Posterior vena cava (tissue), 2 donors: ENCODE data around the gene TACC2. TPM values are rescaled to one million over a fixed set of nuclear protein-coding genes. Genes with fewer than 3 reads are reported as not detected.
"Not testable (repeated sequence)": the region's sequence is repeated elsewhere in the genome, so short reads cannot be mapped to it uniquely, and the experiment has no call there.

Source experiments
- DNase-seq: peaks from one replicate; pipeline ENCODE4 v3.0.0-alpha.2; 2020; ENCODE audit warnings: low spot score
- intact Hi-C, 2 donors: fragments of 100-400 bp; cut with DNase I; formaldehyde crosslinking; loops; one replicate each; pipeline versions ENCODE4 v1.14.1 to v1.14.2; 2022 to 2023
- total RNA-seq, 2 donors: library from RNA; stranded (reverse); fragmentation: NEBNext Ultra II Directional; extraction: Animal tissue kit (Norgen Biotek cat#: 25700); gene quantifications; one replicate each; pipeline ENCODE4 v1.2.1, GENCODE V29; 2021
- donor health status: DM: yes; HTN: yes; CAD: no.
- donor health status: DM: yes; HTN: yes; CAD: no.

Gene TACC2
- total RNA-seq, 2 donors from 2014 or later: 54.6 to 75.8 TPM

DNA sequence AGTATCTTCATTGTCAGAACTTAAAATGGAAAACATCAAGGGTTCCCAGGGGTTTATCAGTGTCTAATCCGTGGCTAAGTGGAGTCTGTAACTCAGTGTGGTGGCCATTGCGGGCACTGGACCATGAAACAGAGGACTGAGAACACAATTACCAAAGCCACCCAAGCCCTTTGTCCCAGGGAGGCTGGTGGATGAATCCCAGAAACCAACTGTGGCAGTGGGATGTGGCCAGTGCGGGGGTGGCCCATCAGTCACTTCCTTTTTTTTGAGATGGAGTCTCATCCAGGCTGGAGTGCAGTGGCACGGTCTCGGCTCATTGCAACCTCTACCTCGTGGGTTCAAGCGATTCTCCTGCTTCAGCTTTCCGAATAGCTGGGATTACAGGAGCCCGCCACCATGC, 61.8 kb downstream of the TACC2 start:
- DNase-seq: peak; percentile 58
- intact Hi-C loops: loop anchor here in 1 of 2 donors (5.0 kb wide), 1 partner anchor 61 kb away; no protein-coding TSS in a partner anchor

- intact Hi-C loops: loop anchor here in 1 of 2 donors (5.0 kb wide), 1 partner anchor 61 kb away; no protein-coding TSS in a partner anchor
- DNase-seq: peak; percentile 62
These were observed 62.8 kb downstream of the TACC2 start for GRCh38 chr10:122051609-122052385.

DNA sequence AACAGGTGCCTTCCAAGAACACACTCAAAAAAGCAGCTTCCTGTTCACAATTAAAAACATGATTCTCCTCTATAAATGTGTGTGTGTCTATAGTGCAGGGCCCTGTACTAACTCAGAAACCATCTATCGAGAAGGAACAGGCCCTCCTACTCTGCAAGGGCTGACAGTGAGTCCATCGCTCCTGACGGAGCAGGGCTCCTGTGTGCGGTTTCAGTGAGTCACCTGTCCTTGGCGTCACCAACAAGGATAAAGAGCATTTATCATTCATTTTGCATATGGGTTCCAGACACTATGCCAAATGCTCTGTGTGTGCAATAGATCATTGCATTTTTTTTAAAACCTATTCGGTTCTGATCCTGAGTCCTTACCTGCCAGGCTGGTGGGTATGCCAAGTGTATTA, 63.7 kb downstream of the TACC2 start:
- intact Hi-C loops: loop anchor here in 1 of 2 donors (5.0 kb wide), 1 partner anchor 60 kb away; no protein-coding TSS in a partner anchor
- peak; percentile 22 for DNase-seq

GRCh38 chr10:122053314-122053713, 64.4 kb downstream of the TACC2 start:
- peak; percentile 58 for DNase-seq
- intact Hi-C loops: loop anchor here in 1 of 2 donors (5.0 kb wide), 1 partner anchor 59 kb away; no protein-coding TSS in a partner anchor

- DNase-seq: peak; percentile 87
- intact Hi-C loops: loop anchor here in 1 of 2 donors (5.0 kb wide), 1 partner anchor 58 kb away; no protein-coding TSS in a partner anchor
These were observed 65.4 kb downstream of the TACC2 start for GRCh38 chr10:122054048-122055025.

DNA sequence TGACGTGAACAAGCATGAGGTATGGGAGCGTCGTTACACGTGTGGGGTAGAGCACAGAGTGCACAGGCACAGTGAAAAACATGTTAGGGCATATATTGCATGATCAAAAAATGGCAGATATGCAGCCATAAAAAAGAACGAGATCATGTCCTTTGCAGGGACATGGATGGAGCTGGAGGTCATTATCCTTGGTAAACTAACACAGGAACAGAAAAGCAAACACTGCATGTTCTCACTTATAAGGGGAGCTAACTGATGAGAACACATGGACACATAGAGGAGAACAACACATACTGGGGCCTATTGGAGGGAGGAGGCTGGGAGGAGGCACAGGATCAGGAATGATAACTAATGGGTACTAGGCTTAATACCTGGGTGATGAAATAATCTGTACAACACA, 66.3 kb downstream of the TACC2 start:
- peak; percentile 1 for DNase-seq
- intact Hi-C loops: no loop called here

GRCh38 chr10:122056431-122057094, 67.6 kb downstream of the TACC2 start:
- peak; percentile 55 for DNase-seq
- intact Hi-C loops: no loop called here

DNA sequence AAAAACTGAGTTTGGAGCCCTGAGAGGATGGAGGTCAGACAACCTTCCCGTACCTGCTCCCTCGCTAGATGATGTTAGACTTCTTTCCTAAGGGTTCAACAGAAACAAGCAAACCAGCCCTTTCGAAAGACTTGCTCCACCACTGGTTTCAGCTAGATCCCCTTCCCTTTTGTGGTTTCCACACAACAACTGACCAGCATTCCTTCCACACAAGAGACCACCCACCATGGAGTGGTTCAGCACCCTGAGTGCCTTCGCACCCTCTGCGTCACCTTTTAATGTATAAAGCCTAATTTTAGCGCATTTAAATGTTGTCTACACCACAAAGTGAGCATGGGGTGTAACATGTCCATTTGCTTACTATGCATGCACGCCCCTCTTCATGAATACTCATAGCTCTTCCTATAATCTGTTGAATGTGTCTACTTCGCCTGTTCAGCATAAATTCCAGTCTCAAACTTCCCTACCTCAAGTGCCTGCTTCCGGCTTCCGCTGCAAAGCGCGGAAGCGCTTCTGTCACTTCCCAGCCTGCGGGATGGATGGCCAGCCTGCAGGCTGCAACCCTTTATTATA, 69.0 kb downstream of the TACC2 start:
- intact Hi-C loops: no loop called here
- peak; percentile 1 for DNase-seq

GRCh38 chr10:122060250-122060649, 71.3 kb downstream of the TACC2 start:
- peak; percentile 2 for DNase-seq
- intact Hi-C loops: no loop called here

DNA sequence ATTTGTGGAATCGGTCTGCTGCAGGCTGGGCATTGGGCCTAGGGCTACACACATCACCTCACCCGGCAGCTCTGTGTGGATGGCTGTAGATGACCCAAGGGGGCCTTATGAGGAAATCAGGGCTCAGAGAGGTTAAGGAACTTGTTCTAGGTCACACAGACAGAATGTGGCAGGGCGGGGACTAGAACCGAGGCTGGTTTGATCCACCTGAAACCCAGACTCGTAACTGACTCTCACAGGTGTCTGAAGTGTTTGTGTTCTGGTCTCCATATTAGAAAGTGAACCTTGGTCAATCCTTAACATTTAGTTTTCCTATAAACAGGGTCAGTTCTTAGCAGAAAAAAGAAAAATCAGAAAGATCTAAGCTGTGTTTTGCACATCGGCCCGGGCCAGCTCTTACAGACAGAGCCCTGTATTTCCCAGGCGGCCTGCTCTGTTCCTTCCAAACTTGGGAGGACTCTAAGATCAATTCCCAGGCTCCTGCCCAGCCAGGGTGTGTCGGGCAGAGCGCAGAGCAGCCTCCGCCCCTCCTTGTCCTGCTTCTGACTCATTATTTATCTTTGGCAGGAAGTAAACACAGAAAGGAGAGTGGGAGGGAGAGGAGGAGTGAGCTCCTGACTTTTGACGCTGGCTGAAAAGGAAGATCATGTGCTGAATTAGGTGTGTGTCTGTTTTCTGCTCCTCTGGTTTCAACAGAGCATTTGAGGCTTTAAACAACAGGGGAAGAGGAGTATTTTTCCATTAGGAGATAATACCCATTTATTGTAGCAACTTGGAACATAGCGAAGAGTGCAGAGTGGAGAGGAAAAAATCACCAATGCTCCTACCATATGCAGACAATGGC, 74.1 kb downstream of the TACC2 start:
- intact Hi-C loops: no loop called here

DNA sequence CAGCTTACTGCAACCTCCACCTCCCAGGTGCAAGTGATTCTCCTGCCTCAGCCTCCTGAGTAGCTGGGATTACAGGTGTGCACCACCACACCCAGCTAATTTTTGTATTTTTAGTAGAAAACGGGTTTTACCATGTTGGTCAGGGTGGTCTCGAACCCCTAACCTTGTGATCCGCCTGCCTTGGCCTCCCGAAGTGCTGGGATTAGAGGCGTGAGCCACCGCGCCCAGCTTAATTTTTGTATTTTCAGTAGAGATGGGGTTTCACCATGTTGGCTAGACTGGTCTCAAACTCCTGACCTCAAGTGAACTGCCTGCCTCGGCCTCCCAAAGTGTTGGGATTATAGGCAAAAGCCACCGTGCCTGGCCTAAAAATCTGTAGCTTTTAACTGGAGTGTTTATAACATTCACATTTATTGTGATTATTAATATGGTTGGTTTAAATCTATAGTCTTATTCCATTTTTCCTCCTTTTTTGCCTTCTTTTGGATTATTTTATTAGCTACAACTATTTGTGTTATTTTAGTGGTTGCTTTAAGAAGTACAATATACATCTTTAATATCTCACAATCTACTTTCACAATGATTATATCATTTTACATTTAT, 77.5 kb downstream of the TACC2 start:
- DNase-seq, intact Hi-C loops: not testable (repeated sequence)

More for the DNA sequence above, 74.1 kb downstream of the TACC2 start:
- peak; percentile 95 for DNase-seq

DNA sequence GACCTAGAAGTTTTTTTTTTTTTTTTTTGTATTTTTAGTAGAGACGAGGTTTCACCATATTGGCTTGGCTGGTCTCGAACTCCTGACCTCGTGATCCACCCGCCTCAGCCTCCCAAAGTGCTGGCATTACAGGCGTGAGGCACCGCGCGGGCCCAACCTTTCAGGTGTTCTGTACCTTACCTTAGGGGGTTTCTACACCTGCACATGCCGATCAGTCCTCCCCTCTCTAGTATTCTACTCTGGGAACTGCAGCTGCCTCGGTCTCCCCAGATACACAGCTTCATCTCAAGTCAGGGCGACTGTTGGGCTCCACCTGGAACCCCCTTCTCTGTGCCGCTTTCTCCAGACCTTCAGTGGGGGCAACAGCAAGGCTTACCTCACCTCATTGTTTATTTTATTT, 79.9 kb downstream of the TACC2 start:
- intact Hi-C loops: no loop called here
- DNase-seq: no peak

- DNase-seq: no peak
- intact Hi-C loops: no loop called here
These were observed 83.5 kb downstream of the TACC2 start for GRCh38 chr10:122072491-122072890.

- intact Hi-C loops: no loop called here
- DNase-seq: peak; percentile 15
These were observed 84.5 kb downstream of the TACC2 start for GRCh38 chr10:122073508-122073907.

DNA sequence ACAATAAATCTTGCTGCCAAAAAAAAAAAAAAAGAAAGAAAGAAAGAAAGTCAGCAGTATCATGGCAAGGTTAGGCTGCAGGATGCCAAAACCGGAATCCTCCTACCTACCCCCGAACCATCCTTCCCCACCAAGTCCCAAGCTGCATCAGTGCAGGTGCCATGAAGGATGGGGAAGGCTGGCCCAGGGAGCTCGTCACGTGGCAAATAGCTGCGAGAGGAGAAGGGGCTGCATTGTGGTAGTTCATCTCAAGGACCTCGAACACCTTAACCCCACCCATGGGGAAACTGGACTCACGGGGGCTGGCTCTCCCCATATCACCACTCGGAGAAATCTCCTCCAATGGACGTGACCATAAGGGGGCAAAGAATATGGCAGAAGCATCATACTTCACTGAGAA, 86.2 kb downstream of the TACC2 start:
- intact Hi-C loops: no loop called here
- peak; percentile 24 for DNase-seq

GRCh38 chr10:122075876-122076275, 86.9 kb downstream of the TACC2 start:
- intact Hi-C loops: not testable (repeated sequence)
- peak; percentile 66 for DNase-seq

DNA sequence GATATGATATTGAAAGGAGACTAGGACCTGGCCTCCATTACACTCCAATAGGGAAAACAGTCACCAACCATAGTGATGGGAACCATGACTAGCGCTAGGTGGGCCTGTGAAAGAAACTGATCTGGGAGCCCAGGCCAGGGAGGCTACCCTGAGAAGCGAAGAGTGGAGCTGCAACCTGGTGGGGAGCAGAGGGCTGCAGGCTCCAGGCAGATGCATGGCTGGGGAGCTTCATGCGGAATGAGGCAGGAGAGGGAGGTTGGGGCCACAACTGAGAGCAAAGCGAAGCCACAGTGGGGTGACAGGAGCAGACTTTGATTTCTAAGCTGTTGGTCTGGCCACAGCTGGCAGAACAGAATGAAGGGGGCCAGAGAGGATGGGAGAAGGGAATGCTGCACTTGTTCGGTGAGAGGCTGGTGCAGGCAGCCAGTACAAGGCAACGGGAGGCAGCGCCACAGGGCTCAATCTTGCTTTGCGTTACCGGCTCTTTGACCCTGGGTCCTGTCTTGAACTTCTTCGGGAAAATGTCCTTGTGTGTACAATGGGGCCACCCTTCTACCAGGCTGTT, 88.4 kb downstream of the TACC2 start:
- DNase-seq: peak; percentile 50

More for the DNA sequence above, 88.4 kb downstream of the TACC2 start:
- intact Hi-C loops: no loop called here
